ENCODE results near the gene SH2D4B.

The SH2D4B gene

DNA sequence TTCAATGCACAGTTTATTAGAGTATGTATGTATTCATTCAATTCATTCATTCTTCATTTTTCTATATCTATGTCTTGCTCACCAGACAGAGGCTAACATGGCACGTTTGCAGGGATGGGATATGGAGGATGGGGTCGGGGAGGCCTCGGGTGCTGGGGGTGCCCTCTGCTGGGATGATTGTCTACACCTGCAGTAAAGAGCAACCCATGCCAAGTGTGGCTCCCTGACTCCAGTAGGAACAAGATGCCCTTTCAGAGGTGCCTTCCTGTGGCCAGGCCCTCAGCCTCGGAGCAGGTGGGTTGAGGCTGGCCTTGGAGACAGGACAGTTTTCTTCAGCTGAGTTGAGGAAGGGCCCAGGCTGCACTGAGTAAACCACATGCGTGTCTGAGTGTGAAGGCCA, 157.2 kb downstream of the SH2D4B start:
- intact Hi-C loops (cut with DNase I), result no loop called here
- DNase-seq, result peak in 9 of 42 donors; percentile 14 to 42 (median 22)

Data from head of caudate nucleus (tissue), 42 donors.